Common myeloid progenitor, CD34-positive (primary cell): Measurements from ENCODE around the gene SCYGR3.

Experiments used
- CTCF ChIA-PET: fragments of 350-600 bp; sonication (Branson Sonifier 250); formaldehyde crosslinking; loops from one replicate; lab custom pipeline; 2021; ENCODE audit warnings: antibody characterized with exemption; lab: Charles Lee
- POLR2A ChIA-PET: fragments of 350-600 bp; sonication (Branson Sonifier 250); formaldehyde crosslinking; loops from one replicate; lab custom pipeline; 2021; ENCODE audit warnings: antibody characterized with exemption; lab: Charles Lee
- DNase-seq, 3 donors: peaks; one replicate each; pipeline versions ENCODE4 v3.0.0 to v3.0.0-alpha.2; 2013
- H3K27ac ChIP-seq, 2 experiments: 1 replicate in 1 of 2; 2 replicates in 1 of 2; pipeline ENCODE4 v1.7.0; 2013; ENCODE audit warnings: inconsistent platforms in 2 of 2, low read length in 2 of 2, mild to moderate bottlenecking in 2 of 2, low read depth in 1 of 2, moderate library complexity in 1 of 2; ENCODE audit not compliant: severe bottlenecking in 2 of 2, insufficient read depth in 1 of 2, poor library complexity in 1 of 2
- H3K27me3 ChIP-seq, 5 experiments: replicated peaks in 2 of 5; 1 replicate in 3 of 5; 2 replicates in 2 of 5; pipeline versions ENCODE4 v1.6.1 to v1.7.0; 2013; ENCODE audit warnings: low read length in 4 of 5, mild to moderate bottlenecking in 2 of 5, moderate library complexity in 2 of 5, inconsistent platforms in 1 of 5; ENCODE audit not compliant: insufficient read depth in 5 of 5, control insufficient read depth in 4 of 5
- H3K36me3 ChIP-seq, 4 experiments: 1 replicate in 2 of 4; 2 replicates in 2 of 4; pipeline versions ENCODE4 v1.6.1 to v1.7.0; 2013; ENCODE audit warnings: low read length in 3 of 4, control low read depth in 1 of 4, mild to moderate bottlenecking in 1 of 4; ENCODE audit not compliant: control insufficient read depth in 4 of 4, insufficient read depth in 4 of 4
- H3K4me1 ChIP-seq, 4 experiments: 1 replicate in 3 of 4; 2 replicates in 1 of 4; pipeline versions ENCODE4 v1.6.1 to v1.7.1; 2013; ENCODE audit warnings: low read length in 3 of 4, mild to moderate bottlenecking in 3 of 4, control low read depth in 1 of 4, inconsistent platforms in 1 of 4, moderate library complexity in 1 of 4; ENCODE audit not compliant: control insufficient read depth in 4 of 4, insufficient read depth in 4 of 4; ENCODE audit errors: control extremely low read depth in 1 of 4
- H3K4me3 ChIP-seq, 7 experiments: 1 replicate in 4 of 7; 2 replicates in 3 of 7; pipeline versions ENCODE4 v1.5.1 to v1.7.0; 2013; ENCODE audit warnings: mild to moderate bottlenecking in 7 of 7, low read length in 6 of 7, moderate library complexity in 6 of 7, inconsistent platforms in 2 of 7, low read depth in 2 of 7, control low read depth in 1 of 7; ENCODE audit not compliant: insufficient read depth in 4 of 7, control insufficient read depth in 1 of 7; ENCODE audit errors: extremely low read depth in 1 of 7
- H3K9me3 ChIP-seq, 5 experiments: 1 replicate in 4 of 5; 2 replicates in 1 of 5; pipeline versions ENCODE4 v1.6.1 to v1.7.1; 2013; ENCODE audit warnings: low read length in 4 of 5, mild to moderate bottlenecking in 2 of 5, inconsistent platforms in 1 of 5, low read depth in 1 of 5, moderate library complexity in 1 of 5; ENCODE audit not compliant: control insufficient read depth in 4 of 5, insufficient read depth in 2 of 5; ENCODE audit errors: control extremely low read depth in 1 of 5
- whole genome bisulfite sequencing: methylation state at CpG from one replicate; pipeline ENCODE4 v1.1.5; 2013; ENCODE audit not compliant: insufficient coverage; 5-methylcytosine and 5-hydroxymethylcytosine counted together

Gene SCYGR3

DNA sequence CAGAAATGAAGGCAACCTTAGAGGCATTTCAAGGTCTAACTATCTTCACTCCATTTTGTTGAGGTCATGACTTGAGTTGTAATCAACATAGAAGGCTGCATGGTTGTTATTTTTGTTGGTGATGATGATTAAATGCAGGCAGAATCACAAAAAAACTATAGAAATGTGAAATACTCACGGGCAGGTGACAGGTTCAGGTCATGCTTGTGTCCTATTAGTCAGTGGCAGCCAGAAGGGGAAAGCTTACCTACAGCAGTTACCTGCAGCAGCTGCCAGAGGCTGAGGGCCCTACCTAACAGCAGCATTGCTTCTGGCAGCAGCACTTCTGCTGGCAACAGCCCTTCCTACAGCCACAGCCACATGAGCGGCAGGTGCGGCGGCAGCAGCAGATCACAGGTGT is 394 bp downstream of the SCYGR3 start:
- Histone ChIP-seq H3K9me3 (no peaks in the 10 kb centered on the region), H3K27me3 (peaks cover 0 to 33% (median 14%) of the 10 kb centered on the region in 5 experiments), H3K4me3 (no peak overlapping the region), H3K27ac (no peak overlapping the region), H3K36me3 (no peaks in the 10 kb centered on the region), H3K4me1 (no peaks in the 10 kb centered on the region)
- DNase-seq, result no peak
- CTCF ChIA-PET, result no interaction called here
- WGBS, result 100% methylated on average over 1 of the region's 4 CpGs
- POLR2A ChIA-PET, result no interaction called here

DNA sequence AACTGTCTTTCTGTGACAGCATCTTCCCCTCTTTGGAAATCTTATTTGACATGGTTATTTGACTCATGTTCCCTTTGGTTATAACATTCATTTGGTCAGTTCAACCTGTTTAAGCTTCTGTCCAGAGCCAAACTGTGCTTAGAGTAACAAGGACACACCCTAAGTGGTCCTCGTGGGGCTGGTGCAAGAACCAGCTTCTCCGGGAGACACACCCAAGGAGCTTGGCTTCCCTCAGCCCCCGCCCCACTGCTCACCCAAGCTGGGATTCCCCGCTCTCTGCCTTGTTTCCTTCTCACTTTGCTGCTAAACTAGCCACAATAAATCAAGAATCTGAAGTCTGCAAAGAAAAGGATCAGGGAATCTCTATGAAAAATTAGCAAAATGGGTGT is 1.4 kb downstream of the SCYGR3 start:
- 100% methylated on average over 1 of the region's 4 CpGs for WGBS
- no peak overlapping the region for H3K4me3 ChIP-seq
- H3K27me3 ChIP-seq, result peaks cover 0 to 33% (median 14%) of the 10 kb centered on the region in 5 experiments
- H3K36me3 ChIP-seq, result no peaks in the 10 kb centered on the region
- ChIA-PET CTCF (no interaction called here), POLR2A (no interaction called here)
- no peak overlapping the region for H3K27ac ChIP-seq
- H3K4me1 ChIP-seq, result peaks cover 0 to 4% (median under 1%) of the 10 kb centered on the region in 4 experiments
- no peaks in the 10 kb centered on the region for H3K9me3 ChIP-seq
- DNase-seq, result no peak

DNA sequence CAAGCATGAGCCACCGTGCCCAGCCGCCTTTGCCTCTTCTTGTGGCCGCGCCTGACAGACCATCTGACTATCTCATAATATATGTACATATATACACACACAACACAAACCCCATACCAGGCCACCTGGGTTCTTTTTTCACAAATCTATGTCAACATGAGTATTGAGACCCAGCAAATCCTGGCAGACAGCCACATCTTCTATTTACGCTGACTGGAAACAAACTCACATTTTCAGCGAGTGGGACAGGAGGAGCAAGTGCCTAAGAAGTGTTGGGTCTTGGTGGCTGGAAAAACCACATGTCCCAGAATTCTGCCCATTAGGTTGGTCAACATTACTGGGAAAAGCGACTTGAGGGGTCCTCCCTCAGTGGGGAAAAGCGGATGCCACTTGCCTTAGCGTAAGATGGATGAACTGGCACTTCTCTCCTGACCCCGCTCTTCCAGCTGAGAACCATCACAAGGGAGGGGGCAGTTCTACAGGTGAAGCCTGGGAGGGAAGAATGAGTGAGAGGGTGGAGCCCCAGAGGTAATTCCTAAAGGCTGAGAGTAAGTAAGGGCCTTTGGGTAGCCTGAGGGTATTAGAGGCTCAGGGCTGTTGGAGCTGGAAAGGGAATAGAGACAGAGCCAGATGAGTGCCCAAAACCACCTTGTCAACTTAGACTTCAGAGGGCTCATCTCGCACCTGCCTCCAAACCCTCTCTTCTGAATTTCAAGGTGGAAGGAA is 1.9 kb downstream of the SCYGR3 start:
- H3K4me1 ChIP-seq, result peaks cover 0 to 7% (median 6%) of the 10 kb centered on the region in 4 experiments
- H3K9me3 ChIP-seq, result no peaks in the 10 kb centered on the region
- DNase-seq, result no peak
- ChIA-PET CTCF (no interaction called here), POLR2A (no interaction called here)
- no peaks in the 10 kb centered on the region for H3K36me3 ChIP-seq
- H3K27me3 ChIP-seq, result peaks cover 0 to 33% (median 14%) of the 10 kb centered on the region in 5 experiments
- H3K4me3 ChIP-seq, result no peak overlapping the region
- 88% methylated on average over 11 of the region's 11 CpGs for WGBS
- no peak overlapping the region for H3K27ac ChIP-seq

DNA sequence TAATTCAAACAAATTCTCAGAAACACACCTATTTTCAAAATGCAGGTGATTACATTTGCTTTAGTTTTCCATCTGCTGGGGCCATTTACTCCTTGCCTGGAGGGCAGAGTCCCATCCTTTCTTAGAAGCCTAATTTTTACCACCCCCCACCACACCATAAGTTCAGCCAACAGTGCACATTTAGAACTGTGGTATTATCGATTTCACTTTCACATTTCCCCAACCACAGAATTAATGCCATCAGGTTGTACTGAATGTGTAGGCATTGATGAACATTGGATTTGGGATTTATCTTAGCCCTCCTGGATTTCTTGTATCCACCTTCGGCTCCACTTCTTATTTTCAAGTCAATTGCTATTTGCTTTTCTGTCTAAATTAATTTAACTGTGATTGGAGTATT is 4.5 kb downstream of the SCYGR3 start:
- H3K27ac ChIP-seq, result no peak overlapping the region
- H3K9me3 ChIP-seq, result no peaks in the 10 kb centered on the region
- ChIA-PET POLR2A (no interaction called here), CTCF (no interaction called here)
- DNase-seq, result peak in 2 of 3 donors; percentile 7 to 12
- no CpG with 5 or more reads among the region's 2 CpGs for WGBS
- peaks cover 0 to 35% (median 12%) of the 10 kb centered on the region in 5 experiments for H3K27me3 ChIP-seq
- peaks cover 0 to 7% (median 6%) of the 10 kb centered on the region in 4 experiments for H3K4me1 ChIP-seq
- H3K4me3 ChIP-seq, result no peak overlapping the region
- no peaks in the 10 kb centered on the region for H3K36me3 ChIP-seq

DNA sequence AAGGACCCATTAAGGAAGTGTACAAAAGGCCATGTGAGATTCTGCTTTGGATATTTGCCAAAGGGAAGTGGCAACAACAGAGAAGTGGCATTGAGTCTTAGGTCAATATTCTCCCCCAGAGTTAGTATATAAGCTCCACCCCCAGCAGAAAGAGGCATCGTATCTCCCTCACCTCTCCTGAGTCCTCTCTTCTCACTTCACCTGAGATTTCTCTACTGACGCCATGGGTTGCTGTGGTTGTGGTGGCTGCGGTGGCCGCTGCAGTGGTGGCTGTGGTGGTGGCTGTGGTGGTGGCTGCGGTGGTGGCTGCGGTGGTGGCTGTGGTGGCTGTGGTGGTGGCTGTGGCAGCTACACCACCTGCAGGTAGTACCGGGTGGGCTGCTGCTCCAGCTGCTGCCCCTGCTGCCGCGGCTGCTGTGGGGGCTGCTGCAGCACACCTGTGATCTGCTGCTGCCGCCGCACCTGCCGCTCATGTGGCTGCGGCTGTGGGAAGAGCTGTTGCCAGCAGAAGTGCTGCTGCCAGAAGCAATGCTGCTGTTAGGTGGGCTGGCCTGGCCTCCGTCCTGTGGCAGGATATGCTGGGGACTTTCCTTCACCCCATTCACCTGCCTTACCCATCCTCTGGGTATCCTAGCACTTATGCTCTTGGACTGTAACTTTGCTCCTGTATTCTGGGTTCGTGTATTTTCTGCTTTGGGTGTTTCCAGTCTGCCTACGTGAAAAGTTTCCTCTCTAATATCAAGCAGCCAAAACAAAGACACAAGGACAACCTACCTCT is 5.9 kb downstream of the SCYGR3 start:
- POLR2A ChIA-PET, result no interaction called here
- Histone ChIP-seq H3K4me3 (no peak overlapping the region), H3K36me3 (no peaks in the 10 kb centered on the region), H3K27ac (no peak overlapping the region), H3K9me3 (no peaks in the 10 kb centered on the region), H3K27me3 (peaks cover 0 to 32% (median 12%) of the 10 kb centered on the region in 5 experiments), H3K4me1 (peaks cover 0 to 7% (median 6%) of the 10 kb centered on the region in 4 experiments)
- CTCF ChIA-PET, result interaction anchor here (0.5 to 0.9 kb wide), 2 partner anchors 12 to 257 kb away, joined by 3 to 4 read pairs; no protein-coding TSS in a partner anchor
- WGBS, result 22% methylated on average over 11 of the region's 16 CpGs
- DNase-seq, result peak; percentile 73 to 93 (median 93)

DNA sequence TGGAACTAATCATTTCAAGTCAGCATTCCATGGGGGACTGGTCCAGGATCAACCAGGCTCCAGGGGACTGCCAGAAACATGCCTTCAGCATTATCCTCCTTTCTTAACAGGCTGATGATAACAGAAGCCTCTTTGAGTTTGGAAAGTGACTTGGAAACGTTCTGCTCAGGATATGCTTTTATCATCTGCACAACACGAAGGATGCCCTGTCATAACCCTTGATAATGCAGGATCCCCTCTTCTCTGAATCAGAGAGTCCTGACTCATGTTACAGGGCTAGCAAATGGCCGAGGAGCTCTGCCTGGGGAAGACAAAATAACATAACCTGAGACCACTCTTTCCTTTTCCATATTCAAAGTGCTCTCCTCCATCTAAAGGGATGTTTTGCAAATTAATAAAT is 6.7 kb downstream of the SCYGR3 start:
- Histone ChIP-seq H3K4me3 (no peak overlapping the region), H3K9me3 (no peaks in the 10 kb centered on the region), H3K36me3 (no peaks in the 10 kb centered on the region), H3K27me3 (peaks cover 0 to 26% (median 14%) of the 10 kb centered on the region in 5 experiments), H3K4me1 (peaks cover 0 to 7% (median 6%) of the 10 kb centered on the region in 4 experiments), H3K27ac (no peak overlapping the region)
- DNase-seq, result peak in 2 of 3 donors; percentile 18 to 22
- 57% methylated on average over 1 of the region's 3 CpGs for WGBS
- ChIA-PET CTCF (no interaction called here), POLR2A (no interaction called here)

DNA sequence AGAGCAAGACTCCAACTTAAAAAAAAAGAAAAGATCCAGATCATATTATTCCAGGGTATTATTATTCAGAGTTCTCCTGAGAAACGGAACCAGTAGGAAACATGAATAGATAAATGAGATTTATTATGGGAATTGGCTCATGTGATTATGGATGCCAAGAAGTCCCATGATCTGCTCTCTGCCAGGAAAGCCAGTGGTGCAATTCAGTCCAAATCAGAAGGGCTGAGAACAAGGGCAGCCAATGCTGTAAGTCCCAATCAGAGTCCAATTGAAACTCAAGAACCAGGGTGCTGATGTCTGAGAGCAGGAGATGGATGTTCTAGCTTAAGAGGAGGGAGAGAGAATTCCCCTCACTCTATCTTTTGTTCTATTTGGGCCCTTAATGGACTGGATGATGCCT is 8.2 kb downstream of the SCYGR3 start:
- DNase-seq, result no peak
- Histone ChIP-seq H3K36me3 (no peaks in the 10 kb centered on the region), H3K4me1 (peaks cover 0 to 7% (median 6%) of the 10 kb centered on the region in 4 experiments), H3K27ac (no peak overlapping the region), H3K4me3 (no peak overlapping the region), H3K27me3 (peaks cover 0 to 14% (median 10%) of the 10 kb centered on the region in 5 experiments), H3K9me3 (no peaks in the 10 kb centered on the region)
- 100% methylated on average over 1 of the region's 1 CpG for WGBS
- ChIA-PET CTCF (no interaction called here), POLR2A (no interaction called here)
